ENCODE data around the gene DHX8. TPM values are rescaled to one million over a fixed set of nuclear protein-coding genes. Genes with fewer than 3 reads are reported as not detected.

The DHX8 gene
- total RNA-seq, 1 experiment from 2014 or later: 54.1 TPM

GRCh38 chr17:43517161-43517560, 33.4 kb downstream of the DHX8 start:
- Histone ChIP-seq H3K4me2 (ENCODE audit: insufficient read depth, insufficient read length, low read length) (no peak overlapping the region), H2AFZ (ENCODE audit: low read length) (no peak overlapping the region), H3K23me2 (ENCODE audit: insufficient read length, low read depth, low read length, poor library complexity, severe bottlenecking) (no peaks in the 10 kb centered on the region), H2BK5ac (ENCODE audit: insufficient read length, low read length) (no peak overlapping the region), H3K56ac (ENCODE audit: insufficient read length, low read depth, low read length) (no peak overlapping the region), H3K23ac (ENCODE audit: insufficient read length, low read depth, low read length) (no peak overlapping the region), H2BK15ac (ENCODE audit: low read depth, low read length) (no peak overlapping the region), H3K79me1 (ENCODE audit: insufficient read depth, low read depth, low read length, poor library complexity, severe bottlenecking) (no peaks in the 10 kb centered on the region), H3K9ac (ENCODE audit: extremely low read depth, insufficient read length, low read length) (no peak overlapping the region), H2BK20ac (ENCODE audit: low read depth, low read length, poor library complexity, severe bottlenecking) (no peak overlapping the region), H4K20me1 (ENCODE audit: control insufficient read depth, insufficient read depth, insufficient read length) (no peaks in the 10 kb centered on the region), H3K18ac (ENCODE audit: insufficient read length, low read depth, low read length) (no peak overlapping the region), H2BK12ac (ENCODE audit: insufficient read length, low read depth, low read length) (no peak overlapping the region), H3K79me2 (ENCODE audit: insufficient read depth, low read length) (no peaks in the 10 kb centered on the region), H3K9me3 (ENCODE audit: control insufficient read depth, low read depth, low read length) (no peaks in the 10 kb centered on the region), H3K4ac (ENCODE audit: low read depth, low read length) (no peak overlapping the region), H3K4me1 (ENCODE audit: insufficient read depth, low read length) (no peaks in the 10 kb centered on the region), H2AK5ac (ENCODE audit: insufficient read length, low read length) (no peak overlapping the region), H4K8ac (replicated peaks; ENCODE audit: insufficient read length, low read depth, low read length) (no peak overlapping the region), H4K5ac (ENCODE audit: insufficient read length, low read depth, low read length) (no peak overlapping the region), H3K27ac (ENCODE audit: insufficient read length, low read depth, low read length) (no peak overlapping the region), H3K14ac (ENCODE audit: insufficient read depth, low read length) (no peak overlapping the region), H4K91ac (ENCODE audit: insufficient read length, low read depth, low read length) (no peak overlapping the region), H2BK120ac (ENCODE audit: low read depth, low read length, poor library complexity, severe bottlenecking) (no peak overlapping the region), H3T11ph (ENCODE audit: low read length) (no peak overlapping the region), H3K27me3 (ENCODE audit: insufficient read depth, low read length) (no peaks in the 10 kb centered on the region)
- Mint-ChIP-seq H3K36me3 (ENCODE audit: insufficient read depth in 1 of 3, low read depth in 3 of 3) (peaks cover 22 to 86% (median 76%) of the 10 kb centered on the region in 3 experiments), H3K4me3 (no peak overlapping the region), H3K27ac (peak overlapping the region in 1 of 3 experiments; percentile 50; a peak in 1 of 7 replicates), H3K4me1 (peaks cover 0 to 2% of the 10 kb centered on the region in 2 experiments; a peak in 2 of 4 replicates), H3K27me3 (ENCODE audit: low read depth) (no peaks in the 10 kb centered on the region), H3K9me3 (no peaks in the 10 kb centered on the region)
- WGBS (ENCODE audit: extremely low coverage, insufficient read length, low lambda C conversion rate): no CpG with 5 or more reads among the region's 6 CpGs
- no peak for DNase-seq
- no peak for TF ChIP-seq CTCF (conservative IDR thresholded peaks at IDR 0.05)

Measured in H9 (cell line).